Neutrophil (primary cell): ENCODE data around the gene DPYD.

Experiments
- H3K27ac ChIP-seq: fragments of 200-600 bp; sonication (generic); 2 replicates; pipeline ENCODE4 v1.5.1; 2016; ENCODE audit warnings: mild to moderate bottlenecking, moderate library complexity
- H3K27me3 ChIP-seq: fragments of 200-600 bp; sonication (generic); 2 replicates; pipeline ENCODE4 v1.6.0; 2016; ENCODE audit warnings: mild to moderate bottlenecking
- H3K36me3 ChIP-seq: fragments of 200-600 bp; sonication (generic); 2 replicates; pipeline ENCODE4 v1.5.1; 2017
- H3K4me1 ChIP-seq, 2 experiments: fragments of 200-600 bp in 1 of 2; sonication (generic) in 1 of 2; 1 replicate in 1 of 2; 2 replicates in 1 of 2; pipeline versions ENCODE4 v1.5.1 to v1.6.1; 2013 to 2016; ENCODE audit warnings: low read depth in 1 of 2, low read length in 1 of 2, mild to moderate bottlenecking in 1 of 2, moderate library complexity in 1 of 2; ENCODE audit not compliant: control insufficient read depth in 1 of 2, insufficient read depth in 1 of 2
- H3K4me3 ChIP-seq, 2 experiments: fragments of 200-600 bp in 1 of 2; sonication (generic) in 1 of 2; 1 replicate in 1 of 2; 2 replicates in 1 of 2; pipeline ENCODE4 v1.5.1; 2013 to 2016; ENCODE audit warnings: low read depth in 1 of 2, low read length in 1 of 2, mild to moderate bottlenecking in 1 of 2, moderate library complexity in 1 of 2
- H3K9me3 ChIP-seq: fragments of 200-600 bp; sonication (generic); 2 replicates; pipeline ENCODE4 v1.5.1; 2016
- CTCF ChIP-seq: fragments of 200-600 bp; sonication (generic); IDR thresholded peaks from 2 replicates; pipeline ENCODE4 v1.5.1; 2016; ENCODE audit warnings: antibody characterized with exemption

DPYD gene

GRCh38 chr1:97640677-97641076, 280.2 kb downstream of the DPYD start:
- Histone ChIP-seq H3K36me3 (no peaks in the 10 kb centered on the region), H3K27me3 (no peaks in the 10 kb centered on the region), H3K9me3 (no peaks in the 10 kb centered on the region), H3K4me1 (no peaks in the 10 kb centered on the region), H3K4me3 (no peak overlapping the region), H3K27ac (no peak overlapping the region)
- no peak for TF ChIP-seq CTCF

- peaks cover 2% of the 10 kb centered on the region for H3K36me3 ChIP-seq
- H3K27me3 ChIP-seq: no peaks in the 10 kb centered on the region
- no peak for TF ChIP-seq CTCF
- no peak overlapping the region for H3K27ac ChIP-seq
- no peaks in the 10 kb centered on the region for H3K4me1 ChIP-seq
- no peaks in the 10 kb centered on the region for H3K9me3 ChIP-seq
- no peak overlapping the region for H3K4me3 ChIP-seq
Observed at GRCh38 chr1:97636941-97637340, 283.9 kb downstream of the DPYD start.

GRCh38 chr1:97634758-97635157, 286.1 kb downstream of the DPYD start:
- no peak overlapping the region for H3K27ac ChIP-seq
- no peaks in the 10 kb centered on the region for H3K4me1 ChIP-seq
- H3K36me3 ChIP-seq: peaks cover 2% of the 10 kb centered on the region
- no peaks in the 10 kb centered on the region for H3K9me3 ChIP-seq
- no peaks in the 10 kb centered on the region for H3K27me3 ChIP-seq
- H3K4me3 ChIP-seq: no peak overlapping the region
- TF ChIP-seq CTCF: no peak

- H3K4me1 ChIP-seq: no peaks in the 10 kb centered on the region
- peaks cover 2% of the 10 kb centered on the region for H3K36me3 ChIP-seq
- no peak overlapping the region for H3K27ac ChIP-seq
- TF ChIP-seq CTCF: no peak
- H3K27me3 ChIP-seq: no peaks in the 10 kb centered on the region
- H3K9me3 ChIP-seq: no peaks in the 10 kb centered on the region
- H3K4me3 ChIP-seq: no peak overlapping the region
Observed at GRCh38 chr1:97632776-97633175, 288.1 kb downstream of the DPYD start.

- no peak for TF ChIP-seq CTCF
Observed at GRCh38 chr1:97632075-97632474, 288.8 kb downstream of the DPYD start.

GRCh38 chr1:97630948-97631347, 289.9 kb downstream of the DPYD start:
- Histone ChIP-seq H3K36me3 (peaks cover 2% of the 10 kb centered on the region), H3K9me3 (no peaks in the 10 kb centered on the region), H3K4me3 (no peak overlapping the region), H3K4me1 (no peaks in the 10 kb centered on the region), H3K27ac (no peak overlapping the region), H3K27me3 (no peaks in the 10 kb centered on the region)
- no peak for TF ChIP-seq CTCF

More at GRCh38 chr1:97632075-97632474, 288.8 kb downstream of the DPYD start:
- no peak overlapping the region for H3K4me3 ChIP-seq
- no peak overlapping the region for H3K27ac ChIP-seq
- H3K27me3 ChIP-seq: no peaks in the 10 kb centered on the region
- no peaks in the 10 kb centered on the region for H3K4me1 ChIP-seq
- peaks cover 2% of the 10 kb centered on the region for H3K36me3 ChIP-seq
- H3K9me3 ChIP-seq: no peaks in the 10 kb centered on the region
